Measurements from ENCODE around the gene CEP89.

Gene CEP89

GRCh38 chr19:32876919-32877285 lies 94.9 kb downstream of the CEP89 start:
- in situ Hi-C loops (cut with MboI; ENCODE audit: low pct_unique_long_range_greater_than_20kb, low sequenced_read_pairs, unreplicated experiment) = no loop called here
- DNase-seq (ENCODE audit: low spot score) = peak; percentile 6
- TF ChIP-seq, protein P1, sequence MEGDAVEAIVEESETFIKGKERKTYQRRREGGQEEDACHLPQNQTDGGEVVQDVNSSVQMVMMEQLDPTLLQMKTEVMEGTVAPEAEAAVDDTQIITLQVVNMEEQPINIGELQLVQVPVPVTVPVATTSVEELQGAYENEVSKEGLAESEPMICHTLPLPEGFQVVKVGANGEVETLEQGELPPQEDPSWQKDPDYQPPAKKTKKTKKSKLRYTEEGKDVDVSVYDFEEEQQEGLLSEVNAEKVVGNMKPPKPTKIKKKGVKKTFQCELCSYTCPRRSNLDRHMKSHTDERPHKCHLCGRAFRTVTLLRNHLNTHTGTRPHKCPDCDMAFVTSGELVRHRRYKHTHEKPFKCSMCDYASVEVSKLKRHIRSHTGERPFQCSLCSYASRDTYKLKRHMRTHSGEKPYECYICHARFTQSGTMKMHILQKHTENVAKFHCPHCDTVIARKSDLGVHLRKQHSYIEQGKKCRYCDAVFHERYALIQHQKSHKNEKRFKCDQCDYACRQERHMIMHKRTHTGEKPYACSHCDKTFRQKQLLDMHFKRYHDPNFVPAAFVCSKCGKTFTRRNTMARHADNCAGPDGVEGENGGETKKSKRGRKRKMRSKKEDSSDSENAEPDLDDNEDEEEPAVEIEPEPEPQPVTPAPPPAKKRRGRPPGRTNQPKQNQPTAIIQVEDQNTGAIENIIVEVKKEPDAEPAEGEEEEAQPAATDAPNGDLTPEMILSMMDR (IDR thresholded peaks at IDR 0.05; ENCODE audit: extremely low read depth, insufficient read depth, missing control alignments) = no peak

GRCh38 chr19:32876236-32876918 lies 95.4 kb downstream of the CEP89 start:
- no peak for DNase-seq (ENCODE audit: low spot score)
- in situ Hi-C loops (cut with MboI; ENCODE audit: low pct_unique_long_range_greater_than_20kb, low sequenced_read_pairs, unreplicated experiment) = no loop called here
- TF ChIP-seq, protein P1 (IDR thresholded peaks at IDR 0.05; ENCODE audit: extremely low read depth, insufficient read depth, missing control alignments) = no peak

DNA sequence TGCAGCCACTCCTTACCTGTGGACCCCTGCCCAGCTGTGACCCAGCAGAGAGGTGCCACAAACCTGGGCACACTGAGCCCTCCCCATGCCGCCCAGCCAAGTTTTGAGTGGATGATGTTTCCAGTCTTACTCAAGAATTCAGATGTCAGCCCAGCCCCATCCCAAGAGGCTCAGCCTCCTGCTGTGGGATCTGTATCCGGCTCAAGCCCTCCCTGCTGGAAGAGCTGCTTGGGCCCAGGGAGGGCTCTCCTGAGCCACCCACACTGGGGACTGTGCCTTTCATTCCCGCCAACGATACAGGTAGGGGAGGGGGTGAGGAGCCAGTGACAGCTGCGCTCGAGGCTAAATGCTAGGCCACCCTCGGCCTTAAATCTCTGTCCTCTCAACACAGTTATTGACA lies 96.3 kb downstream of the CEP89 start:
- in situ Hi-C loops (cut with MboI; ENCODE audit: low pct_unique_long_range_greater_than_20kb, low sequenced_read_pairs, unreplicated experiment) = no loop called here
- TF ChIP-seq, protein P1 (IDR thresholded peaks at IDR 0.05; ENCODE audit: extremely low read depth, insufficient read depth, missing control alignments) = no peak
- DNase-seq (ENCODE audit: low spot score) = no peak

DNA sequence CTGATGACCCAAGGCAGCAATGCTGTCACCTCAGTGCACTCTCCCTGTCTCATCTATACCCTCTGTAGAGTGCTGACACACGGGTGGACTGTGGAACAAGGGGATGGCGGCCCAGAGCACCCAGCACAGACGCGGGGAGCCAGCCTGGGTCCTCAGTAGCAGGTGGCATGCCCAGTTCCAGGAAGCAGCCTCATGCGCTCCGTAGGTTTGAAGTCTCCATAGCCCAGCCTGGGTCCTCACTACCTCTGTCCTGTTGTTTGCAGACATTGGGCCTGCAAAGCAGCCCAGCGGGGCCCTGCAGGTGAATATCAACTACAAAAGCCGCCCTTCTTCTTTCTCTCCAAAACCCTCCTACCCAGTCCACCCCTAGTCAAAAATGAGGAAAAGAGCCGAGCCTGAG lies 97.2 kb downstream of the CEP89 start:
- peak; percentile 9 for DNase-seq (ENCODE audit: low spot score)
- in situ Hi-C loops (cut with MboI; ENCODE audit: low pct_unique_long_range_greater_than_20kb, low sequenced_read_pairs, unreplicated experiment) = no loop called here
- TF ChIP-seq, protein P1 (IDR thresholded peaks at IDR 0.05; ENCODE audit: extremely low read depth, insufficient read depth, missing control alignments) = no peak

DNA sequence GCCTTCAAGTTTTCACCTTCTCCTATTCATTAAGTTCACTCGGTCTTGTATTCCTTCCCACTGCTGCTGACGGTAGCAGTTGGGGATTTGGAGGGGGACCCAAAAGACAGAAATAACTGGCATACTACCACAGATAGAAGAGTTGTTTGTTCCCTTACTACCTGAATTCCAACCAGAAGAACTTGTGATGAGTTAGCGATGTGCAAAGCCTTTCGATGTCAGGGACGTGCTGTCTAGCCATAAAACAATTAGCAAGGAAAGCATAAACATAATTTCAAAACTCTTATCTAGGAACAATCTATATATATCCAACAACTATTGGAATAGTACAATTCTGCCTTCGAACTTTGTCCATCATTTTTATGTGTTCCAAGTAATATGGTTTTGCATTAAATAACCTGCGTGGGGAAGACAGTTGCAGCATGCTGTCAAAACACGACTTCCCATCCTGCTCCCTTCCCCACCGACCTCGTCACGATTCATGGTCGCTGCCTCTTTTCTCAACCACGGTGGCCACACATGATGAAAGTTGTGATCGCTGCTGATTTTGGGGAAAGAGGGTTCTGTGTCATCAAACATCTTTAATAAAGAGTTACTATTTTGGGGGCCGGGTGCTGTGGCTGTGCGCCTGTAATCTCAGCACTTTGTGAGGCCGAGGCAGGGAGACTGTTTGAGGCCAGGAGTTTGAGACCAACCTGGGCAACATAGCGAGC lies 98.4 kb downstream of the CEP89 start:
- TF ChIP-seq, protein P1 (IDR thresholded peaks at IDR 0.05; ENCODE audit: extremely low read depth, insufficient read depth, missing control alignments) = no peak
- DNase-seq (ENCODE audit: low spot score) = peak; percentile 6
- in situ Hi-C loops (cut with MboI; ENCODE audit: low pct_unique_long_range_greater_than_20kb, low sequenced_read_pairs, unreplicated experiment) = no loop called here

- in situ Hi-C loops (cut with MboI; ENCODE audit: low pct_unique_long_range_greater_than_20kb, low sequenced_read_pairs, unreplicated experiment) = no loop called here
- DNase-seq (ENCODE audit: low spot score) = no peak
Observed at GRCh38 chr19:32872391-32872790, 99.4 kb downstream of the CEP89 start.

More at GRCh38 chr19:32872391-32872790, 99.4 kb downstream of the CEP89 start:
- TF ChIP-seq, protein P1 (IDR thresholded peaks at IDR 0.05; ENCODE audit: extremely low read depth, insufficient read depth, missing control alignments) = no peak
